Transverse colon (tissue), 4 donors: ENCODE measurements around the gene CDKN2D. TPM values are rescaled to one million over a fixed set of nuclear protein-coding genes. Genes with fewer than 3 reads are reported as not detected.
A peak's percentile ranks its signal among the peaks of the same experiment; 100 is the strongest.

Experiments used
- DNase-seq: peaks from one replicate; pipeline ENCODE4 v3.0.0-alpha.2; 2019
- H3K27ac ChIP-seq, 4 donors: fragments of 200-600 bp; sonication (generic); 2 replicates each; pipeline ENCODE4 v1.5.1; 2016 to 2018; ENCODE audit warnings: inconsistent platforms in 4 of 4
- H3K27me3 ChIP-seq: fragments of 200-600 bp; sonication (generic); 2 replicates; pipeline ENCODE4 v1.5.1; 2017; ENCODE audit warnings: inconsistent platforms
- H3K36me3 ChIP-seq, 4 donors: fragments of 200-600 bp; sonication (generic); 2 replicates each; pipeline ENCODE4 v1.5.1; 2017 to 2019; ENCODE audit warnings: inconsistent platforms in 4 of 4
- H3K4me1 ChIP-seq, 4 donors: fragments of 200-600 bp; sonication (generic); 2 replicates each; pipeline ENCODE4 v1.5.1; 2017 to 2020; ENCODE audit warnings: inconsistent platforms in 4 of 4
- H3K4me3 ChIP-seq, 4 donors: fragments of 200-600 bp; sonication (generic); 1 replicate in 1 of 4; 2 replicates in 3 of 4; pipeline versions ENCODE4 v1.5.1 to v1.6.1; 2017 to 2019; ENCODE audit warnings: inconsistent platforms in 4 of 4
- H3K9me3 ChIP-seq, 2 donors: fragments of 200-600 bp; sonication (generic); 2 replicates each; pipeline ENCODE4 v1.5.1; 2017 to 2019; ENCODE audit warnings: inconsistent platforms in 2 of 2
- EP300 ChIP-seq: sonication (generic); formaldehyde crosslinking; IDR thresholded peaks from one replicate; pipeline ENCODE4 v1.6.1; 2017; ENCODE audit warnings: antibody characterized with exemption, low read depth
- POLR2A ChIP-seq: fragments of 450-650 bp; IDR thresholded peaks from one replicate; pipeline ENCODE4 v1.6.1; 2016; ENCODE audit warnings: antibody characterized with exemption, mild to moderate bottlenecking, moderate library complexity
- POLR2AphosphoS5 ChIP-seq, 3 donors: sonication (generic); formaldehyde crosslinking; IDR thresholded peaks; one replicate each; pipeline ENCODE4 v1.6.1; 2016; ENCODE audit warnings: antibody characterized with exemption in 3 of 3
- WGBS, 2 donors: methylation state at CpG; one replicate each; pipeline ENCODE4 v1.1.5; 2018; ENCODE audit warnings: low coverage in 1 of 2; 5-methylcytosine and 5-hydroxymethylcytosine counted together
- in situ Hi-C, 4 donors: fragments of 200-750 bp; cut with MboI; loops; one replicate each; pipeline versions ENCODE4 v1.15.0 to v1.15.1; 2017; ENCODE audit warnings: low sequenced_read_pairs in 3 of 4, low pct_ligation_motif_present in 1 of 4, low pct_unique_long_range_greater_than_20kb in 1 of 4
- intact Hi-C: fragments of 100-400 bp; cut with DNase I; formaldehyde crosslinking; loops from one replicate; pipeline ENCODE4 v1.15.1; 2023; ENCODE audit warnings: low total_unique reads
- small RNA-seq, 4 donors: library from RNA; depleted of rRNA; stranded (forward); fragments of <200 nt; gene quantifications; one replicate each; pipeline ENCODE3, GENCODE V24; 2016
- total RNA-seq, 4 donors: library from RNA; depleted of rRNA; stranded (reverse); fragments of >200 nt; gene quantifications; one replicate each; pipeline ENCODE4 v1.1.0, GENCODE V29; 2016
- TF ChIP-seq, protein P1 (sequence below), 5 experiments: fragments of 200-600 bp in 3 of 5; fragments of 450-650 bp in 2 of 5; sonication (generic) in 3 of 5; IDR thresholded peaks; 1 replicate in 2 of 5; 2 replicates in 3 of 5; pipeline ENCODE4 v1.5.1; 2016 to 2017; ENCODE audit warnings: antibody characterized with exemption in 5 of 5, inconsistent platforms in 3 of 5, mild to moderate bottlenecking in 2 of 5, moderate library complexity in 1 of 5

Gene CDKN2D
- total RNA-seq, 4 donors from 2014 or later: 4.9 to 11.4 (median 7.1) TPM

DNA sequence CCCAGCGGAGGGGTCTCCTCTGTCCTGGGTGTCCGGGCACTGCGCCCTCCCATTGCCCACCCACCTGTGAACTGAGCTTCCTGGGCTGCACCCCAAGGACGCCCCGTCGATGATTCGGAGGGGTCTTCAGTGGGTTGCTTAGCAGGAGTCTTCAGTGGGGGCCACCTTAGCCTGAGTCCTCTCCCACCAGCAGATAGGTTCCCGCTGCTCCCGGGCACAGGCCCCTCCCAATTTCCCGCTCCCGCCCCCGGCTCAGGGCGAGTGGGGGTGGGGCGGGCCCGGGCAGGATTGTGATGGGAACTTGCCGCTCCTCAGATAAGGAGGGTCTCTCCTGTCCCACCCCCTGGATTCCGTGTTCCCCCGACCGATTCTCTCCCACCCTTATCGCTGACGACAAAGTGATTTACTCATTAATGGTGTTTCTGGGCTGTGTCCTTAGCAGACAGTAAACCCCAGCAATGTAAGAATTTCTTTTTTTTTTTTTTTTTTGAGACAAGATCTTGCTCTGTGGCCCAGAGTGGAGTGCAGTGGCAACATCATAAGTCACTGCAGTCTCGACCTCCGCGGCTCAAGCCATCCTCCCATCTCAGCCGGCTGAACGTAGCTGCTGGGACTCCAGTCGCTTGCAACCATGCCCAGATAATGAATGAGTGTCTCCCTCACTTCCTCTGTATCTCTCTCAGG, 50.9 kb downstream of the CDKN2D start:
- peak overlapping the region in 2 of 4 donors; percentile 14 to 26 for H3K4me3 ChIP-seq
- no peaks in the 10 kb centered on the region for H3K9me3 ChIP-seq
- intact Hi-C loops (no loop called here), in situ Hi-C loops (no loop called here)
- TF ChIP-seq POLR2A: no peak
- TF ChIP-seq POLR2AphosphoS5 (IDR thresholded peaks at IDR 0.05): no peak
- TF ChIP-seq, protein P1, sequence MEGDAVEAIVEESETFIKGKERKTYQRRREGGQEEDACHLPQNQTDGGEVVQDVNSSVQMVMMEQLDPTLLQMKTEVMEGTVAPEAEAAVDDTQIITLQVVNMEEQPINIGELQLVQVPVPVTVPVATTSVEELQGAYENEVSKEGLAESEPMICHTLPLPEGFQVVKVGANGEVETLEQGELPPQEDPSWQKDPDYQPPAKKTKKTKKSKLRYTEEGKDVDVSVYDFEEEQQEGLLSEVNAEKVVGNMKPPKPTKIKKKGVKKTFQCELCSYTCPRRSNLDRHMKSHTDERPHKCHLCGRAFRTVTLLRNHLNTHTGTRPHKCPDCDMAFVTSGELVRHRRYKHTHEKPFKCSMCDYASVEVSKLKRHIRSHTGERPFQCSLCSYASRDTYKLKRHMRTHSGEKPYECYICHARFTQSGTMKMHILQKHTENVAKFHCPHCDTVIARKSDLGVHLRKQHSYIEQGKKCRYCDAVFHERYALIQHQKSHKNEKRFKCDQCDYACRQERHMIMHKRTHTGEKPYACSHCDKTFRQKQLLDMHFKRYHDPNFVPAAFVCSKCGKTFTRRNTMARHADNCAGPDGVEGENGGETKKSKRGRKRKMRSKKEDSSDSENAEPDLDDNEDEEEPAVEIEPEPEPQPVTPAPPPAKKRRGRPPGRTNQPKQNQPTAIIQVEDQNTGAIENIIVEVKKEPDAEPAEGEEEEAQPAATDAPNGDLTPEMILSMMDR (IDR thresholded peaks at IDR 0.05): no peak
- WGBS, 2 donors: 1% methylated on average over 23 of the region's 27 CpGs; no CpG with 5 or more reads in 1 of the 2 donors
- no peaks in the 10 kb centered on the region for H3K36me3 ChIP-seq
- DNase-seq: no peak
- peaks cover 86% of the 10 kb centered on the region for H3K27me3 ChIP-seq
- H3K27ac ChIP-seq: no peak overlapping the region
- H3K4me1 ChIP-seq: peaks cover 11 to 32% (median 22%) of the 10 kb centered on the region in 4 donors

DNA sequence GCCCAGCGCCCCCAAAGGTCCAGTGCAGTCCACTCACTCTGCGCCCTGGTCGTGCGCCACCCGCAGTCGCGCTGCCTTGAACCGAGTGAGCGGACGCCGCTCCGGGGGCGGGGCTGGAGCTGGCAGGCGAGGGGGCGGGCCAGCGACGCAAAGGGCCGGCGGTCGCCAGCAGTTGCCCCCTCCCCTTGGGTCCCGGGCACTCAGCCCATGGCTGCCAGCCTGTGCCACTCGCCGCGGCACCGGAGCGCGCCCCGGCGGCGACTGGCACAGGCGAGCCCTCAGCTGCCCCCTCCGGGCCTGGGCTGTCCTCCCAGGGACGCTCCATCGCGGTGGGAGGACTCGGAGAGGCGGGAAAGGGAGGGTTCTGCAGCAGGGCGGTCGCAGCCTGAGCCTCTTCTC, 51.4 kb downstream of the CDKN2D start, which contains the start of gene S1PR5:
TSS of gene S1PR5 (minus strand) at position 87 of the 399 bp plus-strand sequence. CDS start 2,436 bp downstream, outside the sequence.
- intact Hi-C loops: no loop called here
- Histone ChIP-seq H3K36me3 (no peaks in the 10 kb centered on the region), H3K27ac (no peak within 1 kb of the TSS), H3K4me1 (peaks cover 11 to 32% (median 22%) of the 10 kb centered on the region in 4 donors), H3K27me3 (peaks cover 88% of the 10 kb centered on the region), H3K4me3 (peak within 1 kb of the TSS in 2 of 4 donors; percentile 14 to 26), H3K9me3 (no peaks in the 10 kb centered on the region)
- in situ Hi-C loops: no loop called here
- TF ChIP-seq POLR2A (no peak), EP300 (no peak), POLR2AphosphoS5 (IDR thresholded peaks at IDR 0.05) (no peak)
- TF ChIP-seq, protein P1 (IDR thresholded peaks at IDR 0.05): no peak
- WGBS, 2 donors: 0% methylated on average over 6 of the region's 39 CpGs; no CpG with 5 or more reads in 1 of the 2 donors
- no peak for DNase-seq

DNA sequence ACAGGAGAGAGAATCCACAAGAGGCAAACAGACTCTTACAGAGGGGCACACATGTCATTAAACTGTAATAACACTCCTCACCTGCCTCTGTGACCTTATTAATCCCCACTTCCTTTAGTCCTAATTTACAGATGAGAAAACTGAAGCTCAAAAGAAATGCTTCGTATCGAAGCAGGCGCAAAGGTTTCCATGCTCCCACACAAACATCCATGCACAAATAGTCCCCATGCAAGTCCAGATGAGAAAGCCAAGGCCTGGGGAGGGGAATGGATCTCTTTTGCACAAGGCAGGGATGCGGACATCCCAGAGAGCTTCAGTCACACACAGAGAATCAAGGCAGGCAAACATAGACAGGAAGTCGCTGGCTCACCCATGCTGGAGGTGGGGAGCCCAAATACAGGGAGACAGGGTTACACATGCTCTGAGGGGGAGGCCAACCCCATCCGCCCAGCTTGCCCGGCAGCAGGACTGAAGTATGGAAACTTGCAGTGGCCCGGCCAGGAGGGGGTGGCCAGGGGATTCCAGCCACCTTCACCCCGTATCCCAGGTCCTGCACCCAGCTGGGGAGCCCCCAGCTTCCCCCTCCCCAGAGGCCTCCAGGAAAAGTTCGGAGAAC, 52.0 kb downstream of the CDKN2D start:
- intact Hi-C loops: no loop called here
- Histone ChIP-seq H3K27ac (no peak overlapping the region), H3K4me1 (peaks cover 11 to 32% (median 22%) of the 10 kb centered on the region in 4 donors), H3K4me3 (peak overlapping the region in 2 of 4 donors; percentile 14 to 26), H3K27me3 (peaks cover 93% of the 10 kb centered on the region), H3K36me3 (no peaks in the 10 kb centered on the region), H3K9me3 (no peaks in the 10 kb centered on the region)
- no peak for TF ChIP-seq EP300
- no peak for TF ChIP-seq POLR2A
- TF ChIP-seq, protein P1 (IDR thresholded peaks at IDR 0.05): no peak
- TF ChIP-seq POLR2AphosphoS5 (IDR thresholded peaks at IDR 0.05): no peak
- no peak for DNase-seq
- in situ Hi-C loops: no loop called here
- WGBS, 2 donors: 57 to 80% methylated on average over 1 to 10 of the region's 10 CpGs

Small RNA genes lying within 50 kb of the gene (small RNA-seq; reads per million reads assigned to genes)
- gene MIR1238: 0 to 0.48 (median 0) reads per million in 4 donors
- gene RNU7-140P: 0 reads per million in 4 donors

Other genes with a start within 250 kb of the CDKN2D start
- gene RAVER1, start 235.4 kb downstream of the CDKN2D start, total RNA-seq: 10 to 100 TPM; 35.0 to 39.6 (median 38.6) TPM
- 10 to 100 TPM in 2 of 4 donors, 1 to 10 TPM in 2; 2.6 to 17.5 (median 8.6) TPM for gene ICAM3, start 229.4 kb downstream of the CDKN2D start, total RNA-seq
- 100 to 1,000 TPM; 111 to 463 (median 201) TPM for gene TYK2, start 188.4 kb downstream of the CDKN2D start, total RNA-seq
- 100 to 1,000 TPM; 125 to 168 (median 162) TPM for gene CDC37, start 165.4 kb downstream of the CDKN2D start, total RNA-seq
- gene PDE4A, start 148.4 kb downstream of the CDKN2D start, total RNA-seq: 10 to 100 TPM in 3 of 4 donors, 1 to 10 TPM in 1; 9.0 to 15.9 (median 13.1) TPM
- 100 to 1,000 TPM in 1 of 4 donors, 10 to 100 TPM in 3; 54.8 to 348 (median 79.1) TPM for gene KEAP1, start 65.6 kb downstream of the CDKN2D start, total RNA-seq
- gene S1PR5, start 51.5 kb downstream of the CDKN2D start, total RNA-seq: not detected
- gene ATG4D, start 25.1 kb downstream of the CDKN2D start, total RNA-seq: 100 to 1,000 TPM in 2 of 4 donors, 10 to 100 TPM in 2; 79.9 to 164 (median 100) TPM
- 10 to 100 TPM; 12.7 to 53.1 (median 27.9) TPM for gene KRI1, start 3.0 kb downstream of the CDKN2D start, total RNA-seq
- gene AP1M2, start 18.3 kb upstream of the CDKN2D start, total RNA-seq: 100 to 1,000 TPM in 1 of 4 donors, 10 to 100 TPM in 3; 22.8 to 111 (median 63.1) TPM
- gene SLC44A2, start 56.6 kb upstream of the CDKN2D start, total RNA-seq: 100 to 1,000 TPM in 1 of 4 donors, 10 to 100 TPM in 3; 36.6 to 371 (median 81.4) TPM
- 100 to 1,000 TPM in 3 of 4 donors, 10 to 100 TPM in 1; 73.6 to 242 (median 151) TPM for gene ILF3, start 85.4 kb upstream of the CDKN2D start, total RNA-seq
- gene QTRT1, start 132.5 kb upstream of the CDKN2D start, total RNA-seq: 100 to 1,000 TPM in 1 of 4 donors, 10 to 100 TPM in 3; 28.5 to 201 (median 39.9) TPM
- gene DNM2, start 149.1 kb upstream of the CDKN2D start, total RNA-seq: 1,000 to 10,000 TPM in 1 of 4 donors, 100 to 1,000 TPM in 3; 469 to 1,152 (median 585) TPM